Measurements from ENCODE around the gene DLG3. TPM values are rescaled to one million over a fixed set of nuclear protein-coding genes. Genes with fewer than 3 reads are reported as not detected.

DLG3 gene
- total RNA-seq, 1 experiment from 2014 or later: 41.7 TPM

DNA sequence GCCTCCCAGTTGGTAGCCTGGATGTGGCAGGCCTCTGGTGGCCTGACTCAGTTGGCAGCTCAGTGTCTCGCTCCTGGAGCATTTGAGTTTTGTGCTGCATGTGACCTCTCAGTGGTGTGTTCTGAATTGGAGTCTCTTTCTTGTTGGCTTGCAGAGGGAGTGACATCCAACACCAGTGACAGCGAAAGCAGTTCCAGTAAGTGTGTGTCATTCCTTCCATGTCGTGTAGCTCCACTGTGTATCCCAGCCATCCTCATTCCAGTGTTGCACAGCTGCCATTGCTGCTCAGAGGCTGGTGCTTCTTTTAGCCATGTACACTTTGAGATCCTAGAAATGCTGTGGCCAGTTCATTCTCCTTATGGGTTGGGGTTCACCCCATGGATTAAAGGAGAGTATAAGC, 52.4 kb downstream of the DLG3 start:
- peaks cover 56% of the 10 kb centered on the region for H3K36me3 Mint-ChIP-seq

DNA sequence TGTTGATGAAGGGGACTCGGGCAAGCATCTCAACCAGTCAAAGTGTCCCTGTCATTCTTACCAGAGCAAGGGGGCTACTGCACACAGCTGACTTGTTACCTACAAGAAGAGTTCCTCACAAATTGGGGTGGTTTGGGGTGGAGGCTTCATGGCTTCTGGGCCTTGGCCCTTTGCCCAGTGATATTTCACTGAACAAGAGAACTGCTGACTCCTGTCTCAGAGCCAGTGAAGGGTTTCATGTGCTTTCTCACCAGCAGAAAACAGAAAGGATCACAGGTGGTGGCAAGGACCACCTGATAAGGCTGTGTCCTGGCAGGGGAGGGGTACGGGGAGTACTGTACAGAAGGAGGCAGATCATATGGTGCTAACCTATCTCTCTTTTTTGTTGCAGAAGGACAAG, 53.5 kb downstream of the DLG3 start:
- no peaks in the 10 kb centered on the region for H3K4me1 Mint-ChIP-seq
- H3K36me3 Mint-ChIP-seq: peaks cover 55% of the 10 kb centered on the region
- H3K4me3 Mint-ChIP-seq: no peak overlapping the region
- DNase-seq (ENCODE audit: low spot score) (no peak), ATAC-seq (no peak)
- ChIA-PET CTCF (no interaction called here), POLR2A (no interaction called here)
- no peak overlapping the region for H3K27ac Mint-ChIP-seq
- no peaks in the 10 kb centered on the region for H3K9me3 Mint-ChIP-seq
- no peaks in the 10 kb centered on the region for H3K27me3 Mint-ChIP-seq (ENCODE audit: low read depth)
- TF ChIP-seq KAT7 (CRISPR knock-in tag; IDR thresholded peaks at IDR 0.05; ENCODE audit: borderline replicate concordance) (no peak), ZBTB21 (CRISPR knock-in tag; IDR thresholded peaks at IDR 0.05; ENCODE audit: borderline replicate concordance) (no peak), NR1H2 (CRISPR knock-in tag; IDR thresholded peaks at IDR 0.05) (no peak), MYBL2 (CRISPR knock-in tag; IDR thresholded peaks at IDR 0.05) (no peak), RELA (CRISPR knock-in tag; IDR thresholded peaks at IDR 0.05; ENCODE audit: borderline replicate concordance) (no peak), FOXK1 (CRISPR knock-in tag; IDR thresholded peaks at IDR 0.05) (no peak), NR3C1 (CRISPR knock-in tag; conservative IDR thresholded peaks at IDR 0.05; ENCODE audit: low read depth) (no peak), ZNF138 (CRISPR knock-in tag; conservative IDR thresholded peaks at IDR 0.05) (no peak), SMAD4 (CRISPR knock-in tag; IDR thresholded peaks at IDR 0.05) (no peak), ATF1 (CRISPR knock-in tag; IDR thresholded peaks at IDR 0.05) (no peak), NFATC4 (CRISPR knock-in tag; IDR thresholded peaks at IDR 0.05) (no peak), SMAD3 (CRISPR knock-in tag; IDR thresholded peaks at IDR 0.05; ENCODE audit: borderline replicate concordance) (no peak), PRRX2 (CRISPR knock-in tag; IDR thresholded peaks at IDR 0.05) (no peak), ZNF416 (CRISPR knock-in tag; IDR thresholded peaks at IDR 0.05) (no peak)
- TF ChIP-seq, protein P1, sequence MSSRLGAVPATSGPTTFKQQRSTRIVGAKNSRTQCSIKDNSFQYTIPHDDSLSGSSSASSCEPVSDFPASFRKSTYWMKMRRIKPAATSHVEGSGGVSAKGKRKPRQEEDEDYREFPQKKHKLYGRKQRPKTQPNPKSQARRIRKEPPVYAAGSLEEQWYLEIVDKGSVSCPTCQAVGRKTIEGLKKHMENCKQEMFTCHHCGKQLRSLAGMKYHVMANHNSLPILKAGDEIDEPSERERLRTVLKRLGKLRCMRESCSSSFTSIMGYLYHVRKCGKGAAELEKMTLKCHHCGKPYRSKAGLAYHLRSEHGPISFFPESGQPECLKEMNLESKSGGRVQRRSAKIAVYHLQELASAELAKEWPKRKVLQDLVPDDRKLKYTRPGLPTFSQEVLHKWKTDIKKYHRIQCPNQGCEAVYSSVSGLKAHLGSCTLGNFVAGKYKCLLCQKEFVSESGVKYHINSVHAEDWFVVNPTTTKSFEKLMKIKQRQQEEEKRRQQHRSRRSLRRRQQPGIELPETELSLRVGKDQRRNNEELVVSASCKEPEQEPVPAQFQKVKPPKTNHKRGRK (CRISPR knock-in tag; IDR thresholded peaks at IDR 0.05; ENCODE audit: borderline replicate concordance): no peak
- TF ChIP-seq, protein P2, sequence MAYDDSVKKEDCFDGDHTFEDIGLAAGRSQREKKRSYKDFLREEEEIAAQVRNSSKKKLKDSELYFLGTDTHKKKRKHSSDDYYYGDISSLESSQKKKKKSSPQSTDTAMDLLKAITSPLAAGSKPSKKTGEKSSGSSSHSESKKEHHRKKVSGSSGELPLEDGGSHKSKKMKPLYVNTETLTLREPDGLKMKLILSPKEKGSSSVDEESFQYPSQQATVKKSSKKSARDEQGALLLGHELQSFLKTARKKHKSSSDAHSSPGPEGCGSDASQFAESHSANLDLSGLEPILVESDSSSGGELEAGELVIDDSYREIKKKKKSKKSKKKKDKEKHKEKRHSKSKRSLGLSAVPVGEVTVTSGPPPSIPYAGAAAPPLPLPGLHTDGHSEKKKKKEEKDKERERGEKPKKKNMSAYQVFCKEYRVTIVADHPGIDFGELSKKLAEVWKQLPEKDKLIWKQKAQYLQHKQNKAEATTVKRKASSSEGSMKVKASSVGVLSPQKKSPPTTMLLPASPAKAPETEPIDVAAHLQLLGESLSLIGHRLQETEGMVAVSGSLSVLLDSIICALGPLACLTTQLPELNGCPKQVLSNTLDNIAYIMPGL (CRISPR knock-in tag; IDR thresholded peaks at IDR 0.05): no peak

More for the DNA sequence above, 52.4 kb downstream of the DLG3 start:
- ChIA-PET POLR2A (no interaction called here), CTCF (interaction anchor here (1.0 kb wide), 1 partner anchor 43 kb away, joined by 3 read pairs; no protein-coding TSS in a partner anchor)
- DNase-seq (ENCODE audit: low spot score) (no peak), ATAC-seq (no peak)
- no peaks in the 10 kb centered on the region for H3K9me3 Mint-ChIP-seq
- TF ChIP-seq, protein P3, sequence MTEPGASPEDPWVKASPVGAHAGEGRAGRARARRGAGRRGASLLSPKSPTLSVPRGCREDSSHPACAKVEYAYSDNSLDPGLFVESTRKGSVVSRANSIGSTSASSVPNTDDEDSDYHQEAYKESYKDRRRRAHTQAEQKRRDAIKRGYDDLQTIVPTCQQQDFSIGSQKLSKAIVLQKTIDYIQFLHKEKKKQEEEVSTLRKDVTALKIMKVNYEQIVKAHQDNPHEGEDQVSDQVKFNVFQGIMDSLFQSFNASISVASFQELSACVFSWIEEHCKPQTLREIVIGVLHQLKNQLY (CRISPR knock-in tag; IDR thresholded peaks at IDR 0.05): no peak
- TF ChIP-seq TEAD1 (CRISPR knock-in tag; IDR thresholded peaks at IDR 0.05): no peak
- TF ChIP-seq SP1 (CRISPR knock-in tag; conservative IDR thresholded peaks at IDR 0.05): no peak
- no peak for TF ChIP-seq FOXJ3 (CRISPR knock-in tag; IDR thresholded peaks at IDR 0.05; ENCODE audit: borderline replicate concordance)
- TF ChIP-seq, protein P4, sequence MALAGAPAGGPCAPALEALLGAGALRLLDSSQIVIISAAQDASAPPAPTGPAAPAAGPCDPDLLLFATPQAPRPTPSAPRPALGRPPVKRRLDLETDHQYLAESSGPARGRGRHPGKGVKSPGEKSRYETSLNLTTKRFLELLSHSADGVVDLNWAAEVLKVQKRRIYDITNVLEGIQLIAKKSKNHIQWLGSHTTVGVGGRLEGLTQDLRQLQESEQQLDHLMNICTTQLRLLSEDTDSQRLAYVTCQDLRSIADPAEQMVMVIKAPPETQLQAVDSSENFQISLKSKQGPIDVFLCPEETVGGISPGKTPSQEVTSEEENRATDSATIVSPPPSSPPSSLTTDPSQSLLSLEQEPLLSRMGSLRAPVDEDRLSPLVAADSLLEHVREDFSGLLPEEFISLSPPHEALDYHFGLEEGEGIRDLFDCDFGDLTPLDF (CRISPR knock-in tag; IDR thresholded peaks at IDR 0.05): no peak
- TF ChIP-seq GTF2I (CRISPR knock-in tag; conservative IDR thresholded peaks at IDR 0.05): no peak
- TF ChIP-seq MXD4 (CRISPR knock-in tag; IDR thresholded peaks at IDR 0.05; ENCODE audit: borderline replicate concordance): no peak
- no peak for TF ChIP-seq SOX15 (CRISPR knock-in tag; IDR thresholded peaks at IDR 0.05)
- TF ChIP-seq GRHL2 (CRISPR knock-in tag; IDR thresholded peaks at IDR 0.05; ENCODE audit: insufficient replicate concordance, severe bottlenecking): no peak
- TF ChIP-seq, protein P5, sequence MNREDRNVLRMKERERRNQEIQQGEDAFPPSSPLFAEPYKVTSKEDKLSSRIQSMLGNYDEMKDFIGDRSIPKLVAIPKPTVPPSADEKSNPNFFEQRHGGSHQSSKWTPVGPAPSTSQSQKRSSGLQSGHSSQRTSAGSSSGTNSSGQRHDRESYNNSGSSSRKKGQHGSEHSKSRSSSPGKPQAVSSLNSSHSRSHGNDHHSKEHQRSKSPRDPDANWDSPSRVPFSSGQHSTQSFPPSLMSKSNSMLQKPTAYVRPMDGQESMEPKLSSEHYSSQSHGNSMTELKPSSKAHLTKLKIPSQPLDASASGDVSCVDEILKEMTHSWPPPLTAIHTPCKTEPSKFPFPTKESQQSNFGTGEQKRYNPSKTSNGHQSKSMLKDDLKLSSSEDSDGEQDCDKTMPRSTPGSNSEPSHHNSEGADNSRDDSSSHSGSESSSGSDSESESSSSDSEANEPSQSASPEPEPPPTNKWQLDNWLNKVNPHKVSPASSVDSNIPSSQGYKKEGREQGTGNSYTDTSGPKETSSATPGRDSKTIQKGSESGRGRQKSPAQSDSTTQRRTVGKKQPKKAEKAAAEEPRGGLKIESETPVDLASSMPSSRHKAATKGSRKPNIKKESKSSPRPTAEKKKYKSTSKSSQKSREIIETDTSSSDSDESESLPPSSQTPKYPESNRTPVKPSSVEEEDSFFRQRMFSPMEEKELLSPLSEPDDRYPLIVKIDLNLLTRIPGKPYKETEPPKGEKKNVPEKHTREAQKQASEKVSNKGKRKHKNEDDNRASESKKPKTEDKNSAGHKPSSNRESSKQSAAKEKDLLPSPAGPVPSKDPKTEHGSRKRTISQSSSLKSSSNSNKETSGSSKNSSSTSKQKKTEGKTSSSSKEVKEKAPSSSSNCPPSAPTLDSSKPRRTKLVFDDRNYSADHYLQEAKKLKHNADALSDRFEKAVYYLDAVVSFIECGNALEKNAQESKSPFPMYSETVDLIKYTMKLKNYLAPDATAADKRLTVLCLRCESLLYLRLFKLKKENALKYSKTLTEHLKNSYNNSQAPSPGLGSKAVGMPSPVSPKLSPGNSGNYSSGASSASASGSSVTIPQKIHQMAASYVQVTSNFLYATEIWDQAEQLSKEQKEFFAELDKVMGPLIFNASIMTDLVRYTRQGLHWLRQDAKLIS (CRISPR knock-in tag; IDR thresholded peaks at IDR 0.05; ENCODE audit: borderline replicate concordance): no peak
- TF ChIP-seq, protein P1 (CRISPR knock-in tag; IDR thresholded peaks at IDR 0.05; ENCODE audit: borderline replicate concordance): no peak
- no peak for TF ChIP-seq EMX1 (CRISPR knock-in tag; IDR thresholded peaks at IDR 0.05)
- TF ChIP-seq TCF7 (CRISPR knock-in tag; IDR thresholded peaks at IDR 0.05; ENCODE audit: low read depth): no peak
- no peak for TF ChIP-seq TP53 (CRISPR knock-in tag; IDR thresholded peaks at IDR 0.05)
- TF ChIP-seq RORB (CRISPR knock-in tag; IDR thresholded peaks at IDR 0.05): no peak
- no peak for TF ChIP-seq ZNF121 (CRISPR knock-in tag; IDR thresholded peaks at IDR 0.05)
- H3K27ac Mint-ChIP-seq: no peak overlapping the region
- H3K27me3 Mint-ChIP-seq (ENCODE audit: low read depth): no peaks in the 10 kb centered on the region
- no peaks in the 10 kb centered on the region for H3K4me1 Mint-ChIP-seq
- H3K4me3 Mint-ChIP-seq: no peak overlapping the region

Data from WTC11 (cell line).